Femur (tissue), 1 donor: ENCODE results near the gene GALNT6.

ENCODE experiments used
- DNase-seq: peaks from one replicate; pipeline ENCODE4 v3.0.0-alpha.2; 2017

The GALNT6 gene

GRCh38 chr12:51377099-51377984 is 13.9 kb downstream of the GALNT6 start:
- peak; percentile 38 for DNase-seq

GRCh38 chr12:51374856-51375255 is 16.4 kb downstream of the GALNT6 start:
- no peak for DNase-seq

GRCh38 chr12:51374361-51374760 is 16.8 kb downstream of the GALNT6 start:
- DNase-seq: no peak

- no peak for DNase-seq
Measured at GRCh38 chr12:51373187-51373586, 18.0 kb downstream of the GALNT6 start.

- no peak for DNase-seq
Measured at GRCh38 chr12:51372021-51372420, 19.2 kb downstream of the GALNT6 start.

GRCh38 chr12:51371295-51371953 is 19.8 kb downstream of the GALNT6 start:
- peak; percentile 70 for DNase-seq

GRCh38 chr12:51370667-51371066 is 20.5 kb downstream of the GALNT6 start:
- DNase-seq: no peak

- no peak for DNase-seq
Measured at GRCh38 chr12:51369581-51369980, 21.6 kb downstream of the GALNT6 start.

- peak; percentile 77 for DNase-seq
Measured at GRCh38 chr12:51368640-51369517, 22.3 kb downstream of the GALNT6 start.

- DNase-seq: no peak
Measured at GRCh38 chr12:51365276-51365675, 25.9 kb downstream of the GALNT6 start.

- no peak for DNase-seq
Measured at GRCh38 chr12:51364001-51364400, 27.2 kb downstream of the GALNT6 start.

GRCh38 chr12:51362747-51363342 is 28.4 kb downstream of the GALNT6 start:
- DNase-seq: no peak

GRCh38 chr12:51362307-51362706 is 28.9 kb downstream of the GALNT6 start:
- DNase-seq: no peak

- DNase-seq: no peak
Measured at GRCh38 chr12:51361161-51362016, 29.8 kb downstream of the GALNT6 start.

- no peak for DNase-seq
Measured at GRCh38 chr12:51360315-51360714, 30.9 kb downstream of the GALNT6 start.

GRCh38 chr12:51359851-51360250 is 31.4 kb downstream of the GALNT6 start:
- no peak for DNase-seq

GRCh38 chr12:51358496-51358895 is 32.7 kb downstream of the GALNT6 start:
- DNase-seq: no peak

GRCh38 chr12:51357374-51358047 is 33.7 kb downstream of the GALNT6 start:
- DNase-seq: no peak

- peak; percentile 38 for DNase-seq
Measured at GRCh38 chr12:51351913-51352532, 39.2 kb downstream of the GALNT6 start.

GRCh38 chr12:51349026-51349425 is 42.2 kb downstream of the GALNT6 start:
- no peak for DNase-seq

GRCh38 chr12:51348116-51348515 is 43.1 kb downstream of the GALNT6 start:
- no peak for DNase-seq
